ENCODE measurements around the gene CAND1.

The CAND1 gene

GRCh38 chr12:67268896-67269632 lies at the start of gene CAND1:
TSS of gene CAND1 (plus strand) at chr12:67269358. CDS start at chr12:67269718, 360 bp downstream.
- peak; percentile 98 for DNase-seq

- DNase-seq = peak; percentile 34
These were observed 49.1 kb upstream of the CAND1 start for GRCh38 chr12:67220065-67220464.

- peak; percentile 10 for DNase-seq
These were observed 46.9 kb upstream of the CAND1 start for GRCh38 chr12:67222302-67222701.

- DNase-seq = no peak
These were observed 45.9 kb upstream of the CAND1 start for GRCh38 chr12:67223225-67223624.

GRCh38 chr12:67237231-67237630 lies 31.9 kb upstream of the CAND1 start:
- no peak for DNase-seq

- DNase-seq = no peak
These were observed 30.1 kb upstream of the CAND1 start for GRCh38 chr12:67239061-67239460.

- DNase-seq = no peak
These were observed 27.7 kb upstream of the CAND1 start for GRCh38 chr12:67241482-67241881.

- no peak for DNase-seq
These were observed 25.9 kb upstream of the CAND1 start for GRCh38 chr12:67243260-67243659.

GRCh38 chr12:67245571-67245970 lies 23.6 kb upstream of the CAND1 start:
- no peak for DNase-seq

GRCh38 chr12:67251012-67251411 lies 18.1 kb upstream of the CAND1 start:
- no peak for DNase-seq

- DNase-seq = no peak
These were observed 14.7 kb upstream of the CAND1 start for GRCh38 chr12:67254372-67255026.

GRCh38 chr12:67256649-67257048 lies 12.5 kb upstream of the CAND1 start:
- no peak for DNase-seq

- DNase-seq = no peak
These were observed 5.7 kb upstream of the CAND1 start for GRCh38 chr12:67263471-67263870.

GRCh38 chr12:67268335-67268895 lies 743 bp upstream of the CAND1 start:
- peak; percentile 96 for DNase-seq

GRCh38 chr12:67269633-67270573 lies 745 bp downstream of the CAND1 start:
- DNase-seq = peak; percentile 61

- DNase-seq = no peak
These were observed 1.5 kb downstream of the CAND1 start for GRCh38 chr12:67270622-67271021.

GRCh38 chr12:67271976-67272375 lies 2.8 kb downstream of the CAND1 start:
- DNase-seq = no peak

- DNase-seq = no peak
These were observed 5.0 kb downstream of the CAND1 start for GRCh38 chr12:67274186-67274585.

GRCh38 chr12:67275380-67275913 lies 6.3 kb downstream of the CAND1 start:
- no peak for DNase-seq

GRCh38 chr12:67276421-67276820 lies 7.3 kb downstream of the CAND1 start:
- DNase-seq = no peak

GRCh38 chr12:67279637-67280036 lies 10.5 kb downstream of the CAND1 start:
- no peak for DNase-seq

- DNase-seq = no peak
These were observed 10.9 kb downstream of the CAND1 start for GRCh38 chr12:67280088-67280487.

GRCh38 chr12:67280572-67280971 lies 11.4 kb downstream of the CAND1 start:
- DNase-seq = no peak

Measured in NCI-H1105 (cell line).